COR-L47 (cell line): ENCODE data around the gene UBE2E2.

Experiments used
- DNase-seq: peaks from one replicate; lab custom pipeline; 2025; lab: John Stamatoyannopoulos, UW

The UBE2E2 gene

GRCh38 chr3:23620638-23621015 is 417.5 kb downstream of the UBE2E2 start:
- no peak for DNase-seq

GRCh38 chr3:23623844-23624243 is 420.7 kb downstream of the UBE2E2 start:
- no peak for DNase-seq

- DNase-seq: no peak
These were observed 421.2 kb downstream of the UBE2E2 start for GRCh38 chr3:23624305-23624704.

GRCh38 chr3:23626442-23626841 is 423.3 kb downstream of the UBE2E2 start:
- DNase-seq: no peak

GRCh38 chr3:23629181-23629894 is 426.2 kb downstream of the UBE2E2 start:
- DNase-seq: no peak

- DNase-seq: no peak
These were observed 430.3 kb downstream of the UBE2E2 start for GRCh38 chr3:23633261-23633960.

GRCh38 chr3:23637339-23637738 is 434.2 kb downstream of the UBE2E2 start:
- no peak for DNase-seq

GRCh38 chr3:23640471-23641146 is 437.5 kb downstream of the UBE2E2 start:
- DNase-seq: no peak
